ENCODE data around the gene CFAP299.

Gene CFAP299

DNA sequence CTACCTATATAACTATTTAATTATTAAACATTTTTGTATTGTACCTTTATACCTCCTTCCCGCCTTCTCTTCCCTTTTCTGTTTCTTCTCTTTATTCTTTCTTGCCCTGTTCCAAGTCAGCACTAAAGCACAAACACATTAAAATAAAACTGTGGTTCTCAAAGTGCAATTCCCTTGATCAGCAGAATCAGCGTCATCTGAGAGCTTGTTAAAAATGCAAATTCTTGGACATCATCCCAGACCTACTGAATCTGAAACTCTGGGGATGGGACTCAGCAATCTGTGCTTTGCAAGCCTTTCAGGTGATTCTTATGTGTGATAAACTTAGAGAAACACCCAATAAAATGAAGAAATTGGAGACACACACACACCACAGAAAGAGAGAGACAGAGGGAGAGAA, 516.5 kb downstream of the CFAP299 start:
- no peak for DNase-seq

DNA sequence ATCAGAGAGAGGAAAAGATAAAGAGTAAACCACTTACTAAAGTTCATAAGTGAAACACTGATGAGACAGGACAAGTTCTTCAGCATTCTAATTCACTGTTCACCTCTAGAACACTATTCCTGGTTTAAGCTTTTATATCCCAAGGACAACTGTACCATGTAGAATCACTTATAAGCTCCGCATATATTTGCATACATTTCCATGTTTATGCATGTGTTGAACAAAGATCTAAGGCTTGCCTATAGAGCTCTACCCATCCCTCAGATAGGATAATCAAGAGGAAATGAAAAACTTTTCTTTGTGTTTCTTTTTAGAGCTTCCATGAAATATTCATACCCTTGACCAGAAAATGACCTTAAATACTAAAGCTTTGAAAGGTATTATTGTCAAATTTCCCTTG, 538.0 kb downstream of the CFAP299 start:
- DNase-seq, result no peak

DNA sequence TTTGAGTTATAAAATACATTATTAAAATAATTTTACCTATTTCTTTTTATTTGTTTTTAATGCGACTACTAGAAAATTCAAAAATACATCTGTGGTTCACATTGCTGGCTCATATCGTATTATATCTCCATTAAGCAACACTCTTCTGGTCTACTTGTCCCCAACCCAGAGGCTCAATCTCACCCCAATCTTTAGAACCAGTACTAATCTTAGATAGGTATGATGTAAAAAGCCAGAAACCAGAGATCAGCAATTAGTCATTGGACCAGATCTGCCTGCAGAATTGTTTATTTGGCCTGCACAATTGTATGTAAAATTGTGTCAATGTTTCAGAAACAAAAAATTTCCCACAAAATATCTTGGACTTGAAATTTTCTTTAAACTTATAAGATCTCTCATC, 539.4 kb downstream of the CFAP299 start:
- no peak for DNase-seq

DNA sequence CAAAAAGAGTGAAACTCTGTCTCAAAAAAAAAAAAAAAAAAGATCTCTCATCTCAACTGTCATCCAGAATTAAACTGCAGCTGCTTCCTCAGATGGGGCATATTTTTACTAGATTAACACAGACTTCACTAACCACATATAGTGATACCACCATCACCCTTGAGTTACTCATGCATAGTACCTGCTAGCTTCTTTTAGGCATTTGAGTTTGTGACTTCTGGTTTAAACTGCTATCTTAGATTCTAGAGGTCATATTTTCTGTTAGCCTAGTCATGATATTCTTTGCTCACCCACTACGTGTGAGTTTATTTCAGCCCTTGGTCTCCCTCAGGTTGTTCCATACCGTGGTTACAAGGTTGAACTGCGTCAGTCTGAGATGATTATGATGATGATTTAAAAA, 540.1 kb downstream of the CFAP299 start:
- no peak for DNase-seq

DNA sequence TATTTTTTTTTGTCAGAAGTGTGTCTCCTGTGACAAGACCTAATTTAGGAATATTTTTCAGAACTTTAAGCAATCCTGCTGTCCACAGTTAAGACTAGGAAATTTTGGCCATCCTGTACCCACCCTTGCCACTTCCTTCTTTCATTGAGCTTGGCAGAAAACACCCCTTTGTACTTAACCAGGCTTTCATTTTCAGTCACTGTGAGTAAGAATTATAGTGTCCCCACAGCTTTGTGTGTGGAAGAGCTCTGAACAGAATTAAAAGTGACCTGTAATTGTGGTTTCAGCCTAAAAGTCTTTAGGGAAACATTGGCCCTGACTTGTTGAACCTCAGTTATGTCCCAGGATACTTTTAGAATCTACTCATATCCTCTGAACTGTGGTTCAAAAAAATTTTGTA, 541.3 kb downstream of the CFAP299 start:
- no peak for DNase-seq

DNA sequence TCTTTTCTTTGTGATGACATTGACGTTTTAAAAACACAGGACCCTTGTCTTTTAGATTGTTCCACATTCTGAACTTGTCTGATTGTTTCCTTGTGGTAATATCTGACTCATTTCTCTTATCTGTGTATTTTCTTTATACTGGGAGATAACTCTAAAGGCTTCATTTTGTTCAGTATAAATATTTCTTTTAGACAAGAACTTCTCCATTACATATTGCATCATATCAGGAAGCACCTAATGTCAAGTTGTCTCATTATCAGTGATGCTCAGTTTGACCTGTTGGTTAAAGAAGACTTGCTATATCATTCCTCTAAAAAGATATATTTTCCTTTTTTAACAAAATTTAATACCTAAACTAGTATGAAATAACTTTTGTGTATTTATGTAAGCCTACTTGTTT, 542.7 kb downstream of the CFAP299 start:
- no peak for DNase-seq

DNA sequence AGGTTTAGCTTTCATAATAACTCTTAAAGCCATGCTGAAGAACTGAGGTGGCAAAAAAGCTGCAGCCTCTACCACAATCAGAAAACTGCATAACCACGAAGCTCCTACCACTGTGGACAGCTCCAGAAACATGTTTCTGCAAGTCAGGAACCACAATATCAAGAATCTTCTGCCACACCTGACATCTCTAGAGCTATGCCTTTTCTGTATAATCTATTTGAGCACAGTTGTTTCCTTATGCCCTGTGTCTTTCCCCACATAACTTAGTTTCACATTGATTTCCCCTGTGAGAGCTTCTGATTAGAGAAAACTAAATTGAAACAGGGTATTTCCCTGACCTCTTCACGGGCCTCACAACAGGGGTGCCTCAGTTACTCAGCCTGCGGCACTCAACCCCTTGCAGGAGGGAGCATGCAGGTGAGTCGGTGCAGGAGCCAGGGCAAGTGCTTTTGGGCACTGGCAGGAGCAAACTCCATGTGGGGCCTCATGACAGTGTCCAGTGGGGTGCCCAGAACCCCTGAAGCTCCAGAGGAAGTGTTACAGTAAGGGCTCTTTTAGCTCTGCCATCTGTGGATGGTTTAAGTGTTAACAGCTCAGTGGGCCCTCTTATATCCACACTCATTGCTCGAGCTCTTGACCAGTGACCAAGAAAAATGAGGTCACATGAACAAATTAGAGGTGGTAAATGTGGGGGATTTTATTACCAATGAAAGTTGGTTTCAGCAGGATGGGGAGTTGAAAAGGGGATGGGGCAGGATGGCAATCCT, 562.2 kb downstream of the CFAP299 start:
- DNase-seq, result no peak

DNA sequence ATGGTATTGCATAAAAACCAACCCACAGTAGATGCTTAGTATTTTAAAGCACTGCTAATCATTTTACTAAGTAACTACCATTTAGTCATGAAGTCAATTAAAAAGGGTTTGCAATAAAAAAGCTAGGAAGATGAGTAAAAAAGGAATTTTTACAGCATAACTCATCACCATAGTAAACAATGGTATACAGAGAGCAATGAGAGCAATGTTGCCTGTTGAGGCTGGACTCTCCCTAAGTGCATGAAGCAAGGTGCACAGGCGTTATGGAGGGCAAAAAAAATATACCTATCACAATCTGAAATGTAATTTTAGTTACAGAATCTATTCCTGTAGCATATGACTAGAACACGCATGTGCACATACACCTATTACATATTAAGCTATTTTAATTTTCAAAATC, 565.4 kb downstream of the CFAP299 start:
- DNase-seq, result no peak

DNA sequence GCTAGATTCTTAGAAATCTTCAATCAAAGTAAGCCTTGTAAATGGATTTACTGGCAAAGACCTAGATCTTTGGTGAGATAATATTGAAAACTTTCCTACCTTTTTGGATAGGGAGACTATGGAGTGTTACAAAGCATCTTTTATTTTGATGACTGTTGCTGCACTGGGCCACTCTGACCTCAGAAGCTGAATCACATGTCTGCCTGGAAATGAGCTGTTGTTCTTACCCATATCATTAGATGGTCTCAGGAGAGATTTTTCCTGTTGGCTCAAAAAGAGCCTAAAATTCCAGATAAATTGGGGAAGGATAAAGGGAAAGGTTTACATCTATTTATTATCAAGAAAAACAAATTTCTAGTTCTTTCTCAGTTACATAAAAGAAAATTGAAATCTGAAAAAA, 567.5 kb downstream of the CFAP299 start:
- DNase-seq, result no peak

DNA sequence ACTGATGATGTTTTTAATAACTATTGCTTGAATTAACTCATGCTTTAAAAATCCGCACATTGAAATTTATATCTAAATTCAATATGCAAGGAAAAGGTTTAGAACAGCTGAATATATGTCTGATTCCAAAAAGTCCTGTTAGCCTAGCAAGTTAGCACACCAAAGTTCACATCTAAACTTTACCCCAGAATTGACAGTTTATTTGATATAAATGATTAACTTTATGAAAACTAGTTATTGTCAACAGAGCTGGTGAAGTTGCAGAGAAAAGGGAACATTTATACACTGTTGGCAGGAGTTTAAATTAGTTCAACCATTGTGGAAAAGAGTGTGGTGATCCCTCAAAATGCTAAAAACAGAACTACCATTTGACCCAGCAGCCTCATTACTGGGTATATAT, 574.4 kb downstream of the CFAP299 start:
- DNase-seq, result no peak

DNA sequence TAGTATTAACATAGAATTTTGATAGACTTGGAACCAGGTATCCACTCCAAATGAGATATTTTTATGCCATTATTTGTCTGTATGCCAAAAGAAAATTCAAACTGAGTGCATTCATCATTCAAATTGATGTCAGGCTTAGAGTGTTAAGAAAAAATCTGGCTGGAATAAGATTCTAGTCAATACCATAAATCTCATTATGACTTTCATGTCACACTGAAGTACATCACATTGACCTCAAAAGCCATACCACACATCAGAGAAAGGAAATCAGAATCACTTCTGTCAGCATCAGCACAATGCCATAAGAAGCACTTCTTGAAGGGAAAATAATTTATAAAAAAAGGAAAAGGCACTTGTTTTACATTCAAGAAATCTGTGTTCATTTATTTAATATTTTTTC, 575.9 kb downstream of the CFAP299 start:
- DNase-seq, result no peak

DNA sequence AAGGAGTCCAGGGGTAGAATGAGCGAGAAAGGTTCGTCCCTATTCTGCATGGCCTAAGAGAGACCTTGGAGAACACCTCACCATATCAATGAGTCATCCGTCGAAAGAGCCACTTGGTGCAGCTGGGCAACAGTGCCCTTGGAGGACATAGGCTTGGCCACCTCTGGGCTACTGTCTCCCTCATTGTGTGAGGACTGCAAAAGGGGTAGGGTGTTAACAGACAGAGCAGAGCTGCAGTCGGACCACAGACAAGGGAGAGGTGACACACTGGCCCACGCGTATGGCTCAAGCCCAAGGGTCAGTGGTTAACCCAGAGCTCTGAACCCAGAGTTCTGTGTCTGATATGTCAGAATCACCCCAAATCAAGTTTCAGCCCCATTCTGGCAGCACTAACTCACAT, 576.8 kb downstream of the CFAP299 start:
- no peak for DNase-seq

DNA sequence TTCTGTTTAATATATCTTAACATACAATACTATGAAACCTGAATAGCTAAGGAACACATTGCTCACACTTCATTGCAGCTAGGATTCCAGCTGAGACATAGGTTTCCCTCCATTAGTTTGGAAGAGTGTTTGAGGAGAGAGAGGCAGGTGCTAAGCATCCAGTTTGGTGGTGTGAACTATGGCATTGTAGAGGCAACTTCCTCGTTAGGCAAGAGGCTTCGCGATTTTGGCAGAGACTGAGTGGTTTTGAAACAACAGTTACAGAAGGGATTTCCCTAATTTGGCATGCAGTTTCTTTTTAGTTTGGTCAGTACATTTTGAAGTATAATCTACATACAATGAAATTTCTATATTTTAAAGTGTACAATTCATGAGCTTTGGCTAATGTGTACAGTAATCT, 577.9 kb downstream of the CFAP299 start:
- no peak for DNase-seq

DNA sequence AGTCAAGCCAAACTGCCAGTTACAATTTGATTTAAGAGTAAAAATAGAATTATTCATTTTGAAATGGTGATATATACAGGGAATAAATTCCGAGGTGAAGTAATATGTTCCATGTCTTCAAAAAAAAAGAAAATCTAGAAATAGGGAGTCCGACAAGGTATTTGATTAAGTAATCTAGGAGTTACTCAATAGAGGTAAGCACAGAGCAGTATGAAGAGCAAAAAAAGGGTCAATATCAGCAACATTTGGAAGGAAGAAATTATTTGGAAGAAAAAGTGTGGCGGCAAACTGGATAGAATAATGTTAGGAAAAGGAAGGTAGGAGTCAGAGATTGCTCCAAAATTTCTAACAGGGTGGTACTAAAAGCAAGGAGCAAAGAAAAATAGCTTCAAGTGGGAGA, 581.2 kb downstream of the CFAP299 start:
- no peak for DNase-seq

DNA sequence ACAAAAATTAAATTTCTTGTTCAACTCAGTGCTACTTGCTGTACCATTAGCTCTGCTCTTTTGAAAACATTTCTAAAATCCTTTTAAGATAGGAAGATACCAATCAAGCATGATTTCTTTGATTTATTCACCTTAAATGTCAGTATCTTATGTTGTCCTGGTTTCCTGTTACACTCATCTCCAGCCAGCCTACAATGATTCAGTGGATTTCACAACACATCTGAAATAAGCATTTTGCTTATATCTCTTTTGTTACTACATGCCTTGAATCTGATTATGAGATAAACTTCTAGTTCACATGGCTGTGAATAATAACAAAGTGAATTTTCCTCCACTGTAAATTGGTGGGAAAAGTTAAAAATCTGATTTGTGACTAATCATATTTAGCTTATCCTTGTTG, 582.5 kb downstream of the CFAP299 start:
- DNase-seq, result no peak

DNA sequence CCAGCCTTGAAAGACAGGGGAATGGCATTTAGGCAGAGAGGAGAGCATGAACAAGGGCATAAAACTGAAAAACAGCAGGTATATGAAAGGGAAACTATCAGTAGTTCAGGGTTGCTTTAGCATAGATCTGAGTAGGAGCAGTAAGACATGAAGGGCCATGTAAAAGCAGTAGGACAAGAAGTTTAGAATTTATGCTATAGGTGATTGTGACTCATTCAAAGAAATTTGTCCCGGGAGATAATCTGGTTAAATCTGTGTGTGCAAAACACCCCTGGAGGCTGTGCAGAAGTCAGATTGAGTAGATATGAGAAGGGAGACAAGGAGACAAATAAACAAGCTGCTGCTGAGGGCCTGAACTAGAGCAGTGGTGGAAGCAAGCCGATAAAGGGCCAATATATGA, 585.9 kb downstream of the CFAP299 start:
- DNase-seq, result no peak

DNA sequence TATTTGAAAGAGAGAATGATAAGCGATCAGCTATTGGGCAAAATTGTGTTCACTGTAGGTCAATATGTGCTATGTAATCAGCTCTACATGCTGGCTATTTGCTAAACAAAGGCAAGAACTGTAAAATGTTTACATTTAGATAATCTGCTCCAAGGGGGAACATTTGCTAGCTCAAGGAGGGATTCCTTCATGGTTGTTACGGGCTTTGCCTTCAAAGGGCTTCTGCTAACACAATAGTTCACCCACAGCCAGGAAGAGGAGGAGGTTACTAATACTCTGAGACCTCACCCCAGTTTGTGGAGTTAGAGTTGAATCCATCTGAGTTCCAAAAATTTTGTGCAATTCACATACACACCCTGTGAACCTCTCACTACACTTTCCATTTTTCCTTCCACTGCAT, 587.4 kb downstream of the CFAP299 start:
- DNase-seq, result no peak

DNA sequence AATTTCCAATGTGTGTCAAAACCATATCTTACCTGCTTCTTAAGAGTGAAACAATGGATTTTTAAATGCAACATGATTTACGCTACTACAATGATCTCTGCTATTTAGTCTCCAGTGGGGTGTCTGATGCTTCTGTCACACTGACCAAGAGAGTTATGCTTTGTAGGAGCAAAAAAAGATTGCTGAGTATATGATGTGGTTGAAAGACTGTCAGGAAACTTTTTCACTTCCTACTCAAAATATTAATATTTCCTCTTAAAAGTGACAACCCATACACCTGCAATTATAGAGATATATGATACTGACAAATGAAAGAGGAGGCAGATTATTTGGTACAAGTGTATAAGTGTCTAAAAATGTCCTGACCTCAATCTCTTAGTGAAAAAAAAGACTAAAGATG, 589.8 kb downstream of the CFAP299 start:
- DNase-seq, result no peak

DNA sequence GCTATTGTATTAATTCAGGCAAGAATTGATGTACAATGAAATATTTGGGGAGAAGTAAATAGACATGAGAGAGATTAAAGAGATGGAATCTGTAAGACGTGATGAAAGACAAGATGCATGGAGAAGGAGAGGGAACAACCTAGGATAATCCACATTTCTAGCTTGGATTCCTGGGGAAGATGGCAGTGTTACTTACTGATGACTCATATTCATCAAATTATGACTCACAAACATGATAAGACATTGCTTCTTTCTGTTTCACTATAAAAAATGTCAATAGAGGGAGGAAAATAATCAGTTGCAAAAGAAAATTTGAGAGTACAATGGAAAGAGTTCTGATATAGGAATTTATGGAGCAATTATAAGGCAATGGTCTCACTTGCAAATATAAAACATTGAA, 590.9 kb downstream of the CFAP299 start:
- DNase-seq, result no peak

DNA sequence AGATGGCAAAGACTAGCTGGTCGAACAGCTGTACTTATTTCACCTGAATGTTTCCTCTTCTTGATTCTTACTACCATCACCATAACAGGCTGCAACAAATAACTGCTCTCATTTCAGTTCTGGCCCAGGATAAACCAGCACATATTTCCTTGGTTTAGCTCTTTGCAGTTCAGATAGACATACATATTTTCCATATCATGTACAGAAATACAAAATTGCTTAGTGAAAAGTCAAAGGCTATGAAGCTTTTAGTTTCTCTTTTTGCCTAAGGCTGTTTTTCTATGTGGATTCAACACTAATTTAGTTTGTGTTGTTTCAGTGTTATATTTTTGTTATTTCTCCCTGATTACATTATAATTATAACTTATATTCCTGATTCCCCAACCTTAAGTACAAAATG, 591.4 kb downstream of the CFAP299 start:
- DNase-seq, result no peak

DNA sequence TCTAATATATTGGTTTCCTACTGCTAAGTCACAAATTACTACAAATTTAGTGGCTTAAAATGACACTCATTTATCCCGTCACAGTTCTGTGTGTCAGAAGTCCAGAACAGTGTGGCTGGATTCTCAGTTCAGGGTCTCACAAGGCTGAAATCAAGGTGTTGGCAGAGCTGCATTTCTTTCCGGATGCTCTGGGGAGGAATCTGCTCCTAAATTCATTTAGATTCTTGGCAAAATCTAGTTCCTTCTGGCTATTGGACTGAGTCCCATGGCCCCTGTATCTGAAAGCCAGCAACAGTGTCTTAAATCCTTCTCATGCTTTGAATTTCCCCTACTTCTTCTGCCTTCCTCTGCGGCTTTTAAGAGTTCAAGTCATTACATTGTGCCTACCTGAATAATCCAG, 591.9 kb downstream of the CFAP299 start:
- no peak for DNase-seq

DNA sequence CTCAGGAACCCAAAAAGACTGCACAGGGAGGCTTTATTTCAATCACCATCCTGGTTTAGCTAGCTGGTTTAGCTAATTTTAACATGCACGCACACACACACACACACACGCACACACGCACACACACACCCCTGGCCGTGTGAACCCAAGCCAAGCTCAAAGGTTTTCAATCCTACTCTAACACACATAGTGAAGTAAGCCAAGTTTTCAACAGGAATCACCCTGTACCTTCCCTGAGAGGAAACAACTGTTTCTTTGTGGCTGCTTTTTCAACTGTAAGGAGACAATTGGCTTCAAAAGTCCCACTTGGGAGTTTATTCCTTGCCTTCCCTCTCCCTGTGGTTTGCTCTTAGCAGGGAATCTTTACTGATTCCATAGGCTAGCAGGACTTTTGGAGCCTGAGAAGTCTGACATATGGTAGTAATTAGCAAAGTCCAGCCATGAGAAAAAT, 596.1 kb downstream of the CFAP299 start:
- DNase-seq, result no peak

DNA sequence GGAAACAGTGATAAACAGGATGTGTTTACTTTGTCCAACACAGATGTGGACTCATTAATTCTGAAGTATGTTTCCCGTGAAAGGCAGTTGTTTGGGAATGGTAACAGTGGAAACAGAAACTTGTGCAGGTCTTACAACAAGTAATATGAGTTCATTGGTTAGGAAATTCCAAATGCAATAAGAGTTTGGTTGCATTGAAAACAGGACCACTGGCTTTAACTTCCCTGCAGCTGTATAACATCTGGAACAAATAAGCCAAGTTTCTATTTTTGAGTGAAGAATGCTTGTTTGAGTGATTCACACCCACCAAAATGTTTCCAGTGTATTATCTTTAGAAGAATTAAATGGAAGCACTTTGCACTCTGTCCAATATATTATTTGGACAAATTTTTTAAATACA, 612.6 kb downstream of the CFAP299 start:
- DNase-seq, result no peak

DNA sequence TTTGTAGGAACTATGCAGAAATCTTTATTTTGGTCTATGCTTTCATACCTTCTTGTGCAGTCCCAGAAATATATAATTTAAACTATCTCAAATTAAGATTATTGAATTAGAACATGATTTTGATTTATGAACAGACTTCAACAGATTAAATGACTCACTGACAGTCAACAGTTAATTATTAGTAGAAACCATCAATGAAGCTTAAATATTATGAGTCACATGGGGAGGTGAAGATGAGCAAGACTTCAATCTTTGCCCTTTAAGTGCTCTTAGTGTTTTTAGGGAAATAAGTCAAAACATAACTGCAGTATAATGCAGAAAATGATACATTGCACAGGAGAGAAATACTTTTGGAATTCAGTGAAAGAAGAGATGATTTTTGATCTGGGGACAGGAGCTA, 613.5 kb downstream of the CFAP299 start:
- DNase-seq, result no peak

DNA sequence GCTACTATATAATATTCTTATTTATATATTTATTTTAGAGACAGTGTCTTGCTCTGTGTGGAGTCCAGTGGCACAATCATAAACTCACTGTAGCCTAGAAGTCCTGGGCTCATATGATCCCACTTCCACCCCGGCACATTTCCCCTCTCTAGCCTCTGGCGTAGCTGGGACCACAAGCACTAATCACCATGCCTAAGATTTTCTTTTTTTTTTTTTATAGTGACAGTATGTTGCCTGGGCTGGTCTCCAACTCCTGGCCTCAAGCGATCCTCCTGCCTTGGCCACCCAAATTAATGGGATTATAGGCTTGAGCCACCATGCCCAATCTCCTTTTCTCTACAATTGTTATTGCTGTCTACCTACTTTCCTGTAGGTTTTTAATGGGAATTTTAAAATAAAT, 620.9 kb downstream of the CFAP299 start:
- no peak for DNase-seq

DNA sequence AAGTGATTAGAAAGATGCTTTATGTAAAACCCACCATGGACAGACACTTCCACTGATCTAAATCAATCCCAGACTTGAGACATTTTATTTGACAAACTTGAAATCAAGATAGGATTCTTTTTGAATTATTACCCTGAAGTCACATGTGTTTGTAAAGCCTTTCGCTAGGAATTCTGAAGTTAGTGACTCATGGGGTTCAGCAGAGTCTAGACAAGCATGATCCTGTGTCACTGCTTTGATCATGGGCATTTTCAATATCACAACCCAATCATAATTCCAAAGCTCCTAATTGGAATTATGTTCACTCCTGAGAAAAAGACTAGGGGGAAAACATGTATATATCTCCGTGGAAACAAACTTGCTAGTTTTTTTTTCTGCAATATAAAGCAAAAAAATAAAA, 627.5 kb downstream of the CFAP299 start:
- DNase-seq, result no peak

Data from COR-L47 (cell line).